ENCODE measurements around the gene C6orf15. TPM values are rescaled to one million over a fixed set of nuclear protein-coding genes. Genes with fewer than 3 reads are reported as not detected.

The C6orf15 gene
- total and polyA plus RNA-seq, 7 donors: not detected

DNA sequence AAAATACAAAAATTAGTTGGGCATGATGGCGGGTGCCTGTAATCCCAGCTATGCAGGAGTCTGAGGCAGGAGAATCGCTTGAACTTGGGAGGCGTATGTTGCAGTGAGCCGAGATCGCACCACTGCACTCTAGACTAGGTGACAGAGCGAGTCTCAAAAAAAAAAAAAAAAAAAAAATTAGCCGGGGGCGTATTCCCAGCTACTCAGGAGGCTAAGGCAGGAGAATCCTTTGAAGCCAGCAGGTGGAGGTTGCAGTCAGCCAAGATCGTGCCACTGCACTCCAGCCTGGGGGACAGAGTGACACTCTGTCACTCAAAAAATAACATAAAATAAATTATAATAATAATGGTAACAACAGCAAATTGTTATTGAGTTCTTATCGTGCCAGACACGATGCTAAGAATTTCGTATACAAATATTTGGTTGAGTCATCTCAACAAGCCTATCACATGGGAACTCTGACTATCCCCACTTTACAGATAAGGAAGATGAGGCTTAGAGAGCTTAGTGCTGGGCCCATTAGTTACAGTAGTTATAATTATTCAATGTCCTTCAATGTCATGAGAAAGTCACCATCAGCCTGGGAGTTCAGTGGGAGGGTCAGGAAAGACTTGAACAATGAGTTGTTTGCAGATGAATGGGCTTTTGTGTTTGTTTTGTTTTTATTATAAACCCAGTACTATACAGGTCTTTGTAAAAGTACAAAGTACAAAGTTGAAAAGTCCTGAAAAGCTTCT lies 19.4 kb downstream of the C6orf15 start:
- 92 to 94% (median 92%) methylated on average over 11 to 12 of the region's 12 CpGs for WGBS, 3 donors
- DNase-seq (no peak), ATAC-seq (no peak)
- no peak for TF ChIP-seq CTCF (IDR thresholded peaks at IDR 0.05)
- H3K27me3 ChIP-seq (ENCODE audit: insufficient read depth in 3 of 3, low read length in 2 of 3): no peaks in the 10 kb centered on the region
- intact Hi-C loops (cut with DNase I): no loop called here
- no peaks in the 10 kb centered on the region for H3K36me3 ChIP-seq (ENCODE audit: insufficient read depth in 1 of 2, low read depth in 1 of 2)
- peaks cover 9% of the 10 kb centered on the region for H3K4me1 ChIP-seq
- H3K4me3 ChIP-seq: no peak overlapping the region
- no peak overlapping the region for H3K27ac ChIP-seq
- H3K9me3 ChIP-seq: no peaks in the 10 kb centered on the region

- 90 to 95% (median 92%) methylated on average over 2 of the region's 2 CpGs for WGBS, 3 donors
- intact Hi-C loops (cut with DNase I): no loop called here
- Histone ChIP-seq H3K4me1 (peaks cover 11% of the 10 kb centered on the region), H3K36me3 (ENCODE audit: insufficient read depth in 1 of 2, low read depth in 1 of 2) (no peaks in the 10 kb centered on the region), H3K4me3 (no peak overlapping the region), H3K27me3 (ENCODE audit: insufficient read depth in 3 of 3, low read length in 2 of 3) (no peaks in the 10 kb centered on the region), H3K27ac (no peak overlapping the region), H3K9me3 (no peaks in the 10 kb centered on the region)
- no peak for TF ChIP-seq CTCF (IDR thresholded peaks at IDR 0.05)
- DNase-seq (no peak), ATAC-seq (no peak)
These were observed 20.1 kb downstream of the C6orf15 start for GRCh38 chr6:31092238-31092637.

DNA sequence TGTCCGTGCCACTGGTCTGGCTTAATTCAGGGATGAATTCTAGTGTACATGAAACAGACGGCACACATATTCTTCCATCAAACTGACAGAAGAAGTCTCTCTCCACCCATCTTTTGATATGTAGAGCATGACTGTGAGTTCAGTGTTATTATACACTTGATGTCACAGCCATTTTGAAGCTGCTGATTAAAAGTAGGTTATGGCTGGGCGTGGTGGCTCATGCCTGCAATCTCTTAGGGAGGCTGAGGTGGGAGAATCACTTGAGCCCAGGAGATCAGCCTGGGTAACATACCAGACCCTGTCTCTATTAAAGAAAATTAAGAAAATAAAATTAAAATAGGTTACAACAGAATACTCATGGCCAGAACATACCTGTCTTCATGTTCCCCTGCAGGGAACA lies 20.7 kb downstream of the C6orf15 start:
- intact Hi-C loops (cut with DNase I): no loop called here
- Histone ChIP-seq H3K27ac (no peak overlapping the region), H3K36me3 (ENCODE audit: insufficient read depth in 1 of 2, low read depth in 1 of 2) (no peaks in the 10 kb centered on the region), H3K4me1 (peaks cover 16% of the 10 kb centered on the region), H3K4me3 (no peak overlapping the region), H3K9me3 (no peaks in the 10 kb centered on the region), H3K27me3 (ENCODE audit: insufficient read depth in 3 of 3, low read length in 2 of 3) (no peaks in the 10 kb centered on the region)
- TF ChIP-seq CTCF (IDR thresholded peaks at IDR 0.05): no peak
- no peak for DNase-seq
- WGBS, 3 donors: 41 to 71% (median 42%) methylated on average over 3 of the region's 3 CpGs
- no peak for ATAC-seq

- H3K36me3 ChIP-seq (ENCODE audit: insufficient read depth in 1 of 2, low read depth in 1 of 2): no peaks in the 10 kb centered on the region
- H3K27ac ChIP-seq: no peak overlapping the region
- H3K4me1 ChIP-seq: peaks cover 16% of the 10 kb centered on the region
- no peaks in the 10 kb centered on the region for H3K9me3 ChIP-seq
- no peak for TF ChIP-seq CTCF (IDR thresholded peaks at IDR 0.05)
- DNase-seq: no peak
- WGBS, 3 donors: 91 to 97% (median 95%) methylated on average over 6 of the region's 6 CpGs
- H3K27me3 ChIP-seq (ENCODE audit: insufficient read depth in 3 of 3, low read length in 2 of 3): no peaks in the 10 kb centered on the region
- ATAC-seq: no peak
- no peak overlapping the region for H3K4me3 ChIP-seq
- intact Hi-C loops (cut with DNase I): no loop called here
These were observed 21.4 kb downstream of the C6orf15 start for GRCh38 chr6:31090973-31091364.

Measured in psoas muscle (tissue), 8 donors.